Measurements from ENCODE around the gene ABCC6.
"Not testable (repeated sequence)": the region's sequence is repeated elsewhere in the genome, so short reads cannot be mapped to it uniquely, and the experiment has no call there.

ABCC6 gene

DNA sequence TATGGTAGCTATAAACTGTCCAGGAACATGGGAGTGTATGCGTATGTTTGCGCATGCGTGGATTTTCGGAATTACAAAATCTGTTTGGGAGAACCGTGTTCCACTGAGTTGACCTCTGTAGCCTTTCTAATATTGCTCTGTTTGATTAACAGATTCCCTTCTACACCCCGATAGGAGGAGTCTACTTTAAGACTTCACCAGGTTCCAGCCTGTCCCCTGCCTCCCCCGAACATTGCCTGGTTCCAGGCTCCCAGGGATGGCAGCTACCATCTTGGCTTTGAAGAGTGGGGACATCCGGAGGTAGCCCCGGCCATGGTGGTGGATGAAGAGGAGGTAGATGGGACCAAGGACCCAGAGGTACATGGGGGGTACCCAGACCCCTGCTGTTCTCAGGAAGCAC lies 1.9 kb downstream of the ABCC6 start:
- DNase-seq: not testable (repeated sequence)

DNA sequence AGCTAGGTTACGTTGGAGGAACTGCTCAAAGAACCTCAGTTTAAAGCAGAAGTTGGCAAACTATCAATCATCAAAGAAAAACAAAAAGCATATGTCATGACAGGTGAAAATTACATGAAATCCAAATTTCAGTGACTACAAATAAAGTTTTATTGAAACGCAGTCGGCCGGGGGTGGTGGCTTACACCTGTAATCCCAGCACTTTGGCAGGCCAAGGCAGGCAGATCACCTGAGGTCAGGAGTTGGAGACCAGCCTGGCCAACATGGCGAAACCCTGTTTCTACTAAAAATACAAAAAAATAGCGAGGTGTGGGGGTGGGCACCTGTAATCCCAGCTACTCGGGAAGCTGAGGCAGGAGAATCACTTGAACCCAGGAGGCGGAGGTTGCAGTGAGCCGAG lies 2.8 kb downstream of the ABCC6 start:
- not testable (repeated sequence) for DNase-seq

- DNase-seq: not testable (repeated sequence)
Observed at GRCh38 chr16:16218787-16219186, 4.5 kb downstream of the ABCC6 start.

GRCh38 chr16:16218349-16218748 lies 4.9 kb downstream of the ABCC6 start:
- not testable (repeated sequence) for DNase-seq

- DNase-seq: not testable (repeated sequence)
Observed at GRCh38 chr16:16213863-16214293, 9.4 kb downstream of the ABCC6 start.

DNA sequence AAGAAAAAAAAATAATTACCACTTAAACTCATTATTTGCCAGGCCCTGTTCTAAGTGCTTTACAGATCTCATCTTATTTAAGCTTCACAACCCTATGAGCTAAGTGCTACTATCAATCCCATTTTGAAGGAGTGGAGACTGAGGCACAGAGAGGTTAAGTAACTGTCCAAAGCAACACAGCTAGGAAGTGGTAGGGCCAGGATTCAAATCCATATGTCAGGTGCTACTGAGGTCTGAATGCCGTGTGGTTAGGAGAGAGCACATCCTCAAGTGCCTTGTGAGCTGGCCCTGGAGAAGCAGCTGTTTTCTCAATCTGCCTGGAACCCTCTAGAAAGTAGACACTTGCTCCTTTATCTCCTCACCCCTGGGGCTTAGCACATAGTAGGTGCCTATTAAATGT lies 11.9 kb downstream of the ABCC6 start:
- not testable (repeated sequence) for DNase-seq

DNA sequence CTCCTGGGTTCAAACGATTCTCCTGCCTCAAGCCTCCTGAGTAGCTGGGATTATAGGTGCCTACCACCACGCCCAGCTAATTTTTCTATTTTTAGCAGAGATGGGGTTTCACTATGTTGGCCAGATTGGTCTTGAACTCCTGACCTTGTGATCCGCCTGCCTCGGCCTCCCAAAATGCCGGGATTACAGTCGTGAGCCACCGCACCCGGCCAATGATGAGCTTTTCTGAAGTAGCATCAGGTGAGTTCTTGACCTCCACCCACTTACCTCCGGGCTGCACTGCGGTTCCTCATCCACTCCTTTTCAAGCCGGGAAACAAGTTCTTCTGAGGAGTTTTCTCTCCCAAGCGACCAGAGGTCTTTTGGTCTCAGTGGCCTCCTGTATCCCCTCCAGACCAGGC lies 14.8 kb downstream of the ABCC6 start:
- DNase-seq: not testable (repeated sequence)

DNA sequence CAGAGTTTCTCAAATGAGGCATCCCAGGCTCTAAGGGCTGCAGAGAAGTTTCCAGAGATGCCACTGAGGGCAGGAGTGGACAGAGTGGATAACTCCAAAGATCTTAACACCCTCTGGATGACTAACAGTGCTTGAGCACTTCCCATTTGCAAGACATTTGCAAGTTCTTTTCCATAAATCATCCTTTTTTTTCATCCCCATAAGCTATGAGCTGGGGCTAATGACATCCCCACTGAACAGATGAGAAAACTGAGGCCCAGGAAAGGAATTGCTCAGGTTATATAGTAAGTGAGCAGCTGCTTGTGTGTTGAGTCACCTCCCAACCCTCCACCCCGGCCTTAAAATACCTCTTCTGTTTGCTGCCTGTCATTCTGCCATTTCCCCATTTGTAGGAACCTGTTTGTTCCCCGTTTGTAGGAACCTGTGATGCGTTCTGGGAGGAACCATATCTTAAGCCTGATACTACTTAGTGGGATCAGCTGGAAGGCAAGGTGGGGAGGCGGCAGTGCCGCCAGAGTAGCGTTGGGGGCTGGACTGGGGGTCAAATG lies 15.4 kb downstream of the ABCC6 start:
- not testable (repeated sequence) for DNase-seq

DNA sequence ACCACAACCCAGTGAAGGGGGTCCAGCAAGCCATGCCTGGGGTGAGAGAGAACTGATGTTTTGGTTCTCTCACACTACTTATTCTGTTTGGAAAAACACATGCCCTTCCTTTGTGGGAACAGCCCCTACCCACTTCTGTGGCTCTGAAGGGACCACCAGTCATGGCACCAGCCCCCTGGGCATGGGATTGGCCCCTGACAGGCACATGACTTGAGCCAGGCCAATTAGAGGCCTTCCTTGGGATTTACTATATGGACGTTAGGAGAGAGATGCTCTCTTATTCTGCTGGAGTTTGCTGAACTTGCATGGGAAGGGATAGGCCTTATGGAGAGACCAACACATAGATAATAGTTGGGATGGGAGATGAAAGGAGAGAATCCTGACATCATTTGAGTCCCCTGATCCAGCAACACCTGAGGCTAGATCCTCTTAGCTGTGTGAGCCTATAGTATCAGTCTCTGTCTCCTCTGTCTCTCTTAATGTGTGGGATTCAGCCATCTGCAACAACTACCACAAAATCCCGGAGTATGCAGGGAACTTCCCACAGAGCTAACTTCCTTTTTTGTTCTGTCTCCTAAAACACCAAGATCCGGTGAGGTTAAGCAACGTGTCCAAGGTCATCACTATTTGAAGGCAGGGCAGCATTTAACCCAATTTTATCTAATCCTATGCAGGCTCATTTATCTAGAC lies 16.1 kb downstream of the ABCC6 start:
- DNase-seq: not testable (repeated sequence)

DNA sequence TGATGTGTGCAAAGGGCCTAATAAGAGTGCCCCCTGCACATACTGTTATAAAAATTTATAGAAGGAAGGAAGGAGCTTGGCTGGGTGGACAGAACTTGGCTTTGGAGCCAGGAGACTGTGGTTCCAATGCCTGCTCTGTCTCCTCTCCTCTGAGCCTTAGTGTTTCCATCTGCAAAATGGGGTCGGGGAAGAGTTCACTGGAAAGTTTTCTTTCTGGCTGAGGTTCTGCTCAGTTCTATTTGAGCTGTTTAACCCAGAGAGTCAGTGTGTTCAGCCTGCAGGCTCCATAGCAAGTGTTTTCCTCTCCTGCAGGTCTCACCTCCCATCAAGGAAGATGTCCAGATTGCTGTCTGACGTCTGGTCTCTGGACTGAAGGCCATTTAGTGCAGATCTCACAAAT lies 17.4 kb downstream of the ABCC6 start:
- DNase-seq: not testable (repeated sequence)

DNA sequence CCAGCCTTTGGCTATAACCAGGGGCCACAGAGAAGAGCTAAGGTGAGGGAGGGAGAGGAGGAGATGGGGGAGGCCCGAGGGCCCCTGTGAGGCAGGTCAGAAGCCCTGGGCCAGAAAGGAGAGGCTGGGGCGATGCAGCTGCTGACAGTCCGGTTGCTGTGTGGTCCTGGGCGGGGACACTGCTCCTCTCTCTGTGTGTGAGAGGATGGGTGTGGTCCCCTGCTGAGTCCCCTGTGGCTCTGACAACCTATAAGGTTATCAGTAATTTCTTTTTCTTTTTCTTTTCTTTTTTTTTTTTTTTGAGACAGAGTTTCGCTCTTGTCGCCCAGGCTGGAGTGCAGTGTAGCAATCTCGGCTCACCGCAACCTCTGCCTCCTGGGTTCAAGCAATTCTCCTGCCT lies 18.7 kb downstream of the ABCC6 start:
- not testable (repeated sequence) for DNase-seq

DNA sequence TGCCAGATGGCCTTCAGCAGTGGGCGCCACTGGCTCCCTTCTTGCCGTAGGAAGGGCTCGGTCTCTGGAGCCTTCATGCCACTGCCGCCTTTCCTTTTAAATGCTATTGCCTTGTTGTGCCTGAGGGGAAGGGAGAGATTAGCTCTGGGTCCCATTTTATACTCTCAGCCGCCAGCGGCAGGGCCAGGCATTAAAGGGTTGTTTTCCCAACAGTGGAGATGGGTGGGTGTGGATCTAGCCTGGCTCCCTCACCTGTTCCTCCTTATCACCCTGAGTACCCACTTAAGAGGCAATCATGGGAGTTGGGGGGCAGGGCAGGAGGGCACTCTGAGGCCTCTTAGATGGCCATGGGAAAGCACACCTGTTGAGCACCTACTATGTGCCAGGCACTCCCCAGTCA lies 19.8 kb downstream of the ABCC6 start:
- DNase-seq: not testable (repeated sequence)

DNA sequence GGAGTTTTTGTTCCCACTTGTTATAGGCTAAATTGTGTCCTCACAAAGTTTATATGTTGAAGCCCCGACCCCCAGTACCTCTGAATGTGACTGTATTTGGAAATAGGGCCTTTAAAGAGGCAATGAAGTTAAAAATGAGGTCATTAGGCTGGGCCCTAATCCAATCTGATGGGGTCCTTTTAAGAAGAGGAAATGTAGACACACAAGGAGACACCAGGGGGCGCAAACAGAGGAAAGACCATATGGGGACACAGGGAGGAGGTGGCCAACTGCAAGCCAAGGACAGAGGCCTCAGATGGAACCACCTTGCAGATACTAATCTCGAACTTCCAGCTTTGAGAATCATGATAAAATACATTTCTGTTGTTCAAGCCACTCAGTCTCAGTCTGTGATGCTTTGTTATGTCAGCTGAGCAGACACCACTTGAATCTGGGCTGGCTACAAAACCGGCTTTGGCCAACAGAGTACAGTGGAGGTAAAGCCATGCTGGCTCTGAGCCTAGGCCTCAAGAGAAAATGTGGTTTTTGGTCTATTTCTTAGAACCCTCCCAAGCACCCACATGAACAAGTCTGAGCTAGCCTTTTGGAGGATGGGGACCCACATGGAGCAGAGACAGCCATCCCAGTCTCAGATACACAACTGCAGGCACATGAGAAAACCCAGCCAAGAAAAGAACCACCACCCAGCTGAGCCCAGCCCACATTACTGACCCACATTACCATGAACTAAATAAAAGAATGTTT lies 20.7 kb downstream of the ABCC6 start:
- peak; percentile 34 for DNase-seq

DNA sequence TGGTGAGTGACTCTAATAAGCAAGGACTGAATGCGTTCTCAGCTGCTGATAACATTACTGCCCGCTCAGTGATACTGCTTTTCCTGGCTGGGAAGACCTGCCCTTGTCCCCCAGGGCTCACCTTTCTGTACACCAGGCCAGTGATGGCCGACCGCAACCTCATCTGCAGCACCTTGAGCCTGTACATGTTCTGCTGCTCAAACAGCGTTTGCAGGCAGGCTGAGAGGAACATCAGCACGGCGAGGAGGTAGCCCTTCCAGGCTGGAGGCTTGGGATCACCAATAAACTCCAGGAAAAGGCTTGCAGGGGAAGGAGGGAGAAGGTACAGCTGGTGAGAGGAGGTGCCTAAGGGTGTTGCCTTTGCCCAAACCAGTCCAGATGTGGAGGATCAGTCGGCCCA lies 21.4 kb downstream of the ABCC6 start:
- DNase-seq: not testable (repeated sequence)

DNA sequence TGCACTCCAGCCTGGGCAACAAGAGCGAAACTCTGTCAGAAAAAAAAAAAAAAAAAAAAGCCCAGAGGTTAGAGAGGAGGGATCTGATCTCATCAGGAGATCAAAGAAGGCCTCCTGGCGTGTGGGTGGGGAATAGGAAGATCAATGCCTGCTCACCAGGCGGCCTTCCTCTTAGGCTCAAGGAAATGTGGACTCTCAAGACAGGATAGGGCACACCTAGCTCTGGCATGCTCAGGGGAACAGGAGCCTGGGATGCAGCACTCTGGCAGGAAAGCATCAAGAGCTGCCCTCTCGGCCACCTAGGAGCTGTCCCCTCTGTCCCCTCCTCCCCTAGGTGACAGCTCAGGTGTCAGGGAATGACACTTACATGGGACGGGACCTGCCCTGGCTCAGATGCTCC lies 22.9 kb downstream of the ABCC6 start:
- not testable (repeated sequence) for DNase-seq

DNA sequence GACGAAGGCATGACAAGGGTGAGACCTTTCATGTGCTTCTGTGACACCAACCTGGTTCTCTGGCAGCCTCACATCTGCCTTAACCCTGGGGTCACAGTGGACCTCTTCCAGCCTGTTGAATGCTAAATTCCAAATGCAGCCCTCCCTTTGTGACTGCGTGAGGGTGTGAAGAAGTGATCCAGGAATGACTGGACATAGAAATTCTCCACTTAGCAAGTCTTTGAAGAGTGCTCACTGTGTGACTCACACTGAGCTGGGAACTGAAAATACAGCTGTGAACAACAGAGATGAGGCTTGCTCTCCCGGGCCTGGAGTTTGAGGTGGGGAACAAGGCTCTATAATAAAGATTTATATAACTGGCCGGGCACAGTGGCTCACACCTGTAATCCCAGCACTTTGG lies 23.9 kb downstream of the ABCC6 start:
- DNase-seq: not testable (repeated sequence)

DNA sequence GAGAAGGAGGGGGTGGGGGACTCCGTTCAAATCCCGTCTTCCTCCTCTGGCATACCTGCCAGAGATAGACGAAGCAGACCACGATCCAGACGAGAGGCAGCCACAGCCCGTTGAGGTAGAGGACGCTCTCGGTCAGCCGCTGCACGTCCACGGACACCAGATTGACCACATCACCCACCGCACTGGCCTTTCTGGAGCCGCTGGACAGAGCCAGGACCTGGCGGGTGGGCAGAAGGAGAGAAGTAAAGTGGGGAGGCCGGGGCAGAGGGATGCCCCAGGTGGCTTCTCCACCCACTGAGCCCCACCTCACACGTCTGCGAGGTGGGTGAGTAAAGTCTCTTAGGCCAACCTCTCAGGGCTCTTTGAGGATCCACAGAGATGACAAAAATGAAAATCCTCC lies 25.3 kb downstream of the ABCC6 start:
- no peak for DNase-seq

GRCh38 chr16:16197331-16197730 lies 26.0 kb downstream of the ABCC6 start:
- no peak for DNase-seq

- DNase-seq: no peak
Observed at GRCh38 chr16:16196099-16196498, 27.2 kb downstream of the ABCC6 start.

DNA sequence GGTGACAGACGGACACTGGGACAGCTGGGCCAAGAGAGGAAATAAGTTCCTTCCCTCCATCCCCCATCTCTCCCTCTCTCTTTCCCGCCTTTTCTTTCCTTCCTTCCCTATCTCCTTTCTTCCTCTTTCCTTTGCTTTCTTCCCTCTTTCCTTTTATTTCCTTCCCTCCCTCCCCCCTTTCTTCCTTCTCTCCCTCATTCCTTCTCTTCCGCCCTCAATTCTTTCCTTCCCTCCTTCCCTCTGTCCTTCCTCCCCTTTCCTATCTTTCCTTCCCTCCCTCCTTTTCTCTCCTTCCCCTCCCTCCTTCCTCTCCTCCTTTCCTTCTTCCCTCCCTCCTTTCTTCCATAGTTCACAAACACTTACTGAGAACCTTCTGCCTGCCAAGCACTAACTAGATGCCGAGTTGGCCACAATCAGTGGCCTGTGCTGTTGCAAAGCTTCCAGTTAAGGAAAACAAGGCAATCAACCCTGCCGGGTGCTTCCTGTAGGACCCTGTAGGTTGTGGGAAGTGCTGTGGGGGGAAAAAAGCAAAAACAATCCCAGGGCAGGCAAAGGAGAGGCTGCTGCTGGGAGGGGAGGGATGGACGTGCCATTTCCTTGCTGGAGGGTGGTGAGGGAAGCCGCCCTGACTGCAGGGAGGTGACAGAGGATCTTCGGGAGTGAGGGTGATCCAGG lies 31.7 kb downstream of the ABCC6 start:
- no peak for DNase-seq

DNA sequence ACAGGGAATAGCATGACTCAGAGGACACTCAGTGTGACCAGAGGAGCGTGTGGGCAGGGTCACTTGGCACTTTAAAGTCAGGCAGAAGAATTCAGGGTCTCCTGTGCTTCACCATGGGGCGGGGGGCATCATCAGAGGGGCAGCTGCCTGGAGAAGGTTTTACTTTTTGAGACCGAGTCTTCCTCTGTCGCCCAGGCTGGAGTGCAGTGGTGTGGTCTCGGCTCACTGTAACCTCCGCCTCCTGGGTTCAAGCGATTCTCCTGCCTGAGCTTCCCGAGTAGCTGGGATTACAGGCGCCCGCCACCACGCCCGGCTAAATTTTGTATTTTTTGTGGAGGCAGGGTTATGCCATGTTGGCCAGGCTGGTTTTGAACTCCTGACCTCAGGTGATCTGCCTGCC lies 32.3 kb downstream of the ABCC6 start:
- not testable (repeated sequence) for DNase-seq

- DNase-seq: no peak
Observed at GRCh38 chr16:16190546-16190945, 32.7 kb downstream of the ABCC6 start.

DNA sequence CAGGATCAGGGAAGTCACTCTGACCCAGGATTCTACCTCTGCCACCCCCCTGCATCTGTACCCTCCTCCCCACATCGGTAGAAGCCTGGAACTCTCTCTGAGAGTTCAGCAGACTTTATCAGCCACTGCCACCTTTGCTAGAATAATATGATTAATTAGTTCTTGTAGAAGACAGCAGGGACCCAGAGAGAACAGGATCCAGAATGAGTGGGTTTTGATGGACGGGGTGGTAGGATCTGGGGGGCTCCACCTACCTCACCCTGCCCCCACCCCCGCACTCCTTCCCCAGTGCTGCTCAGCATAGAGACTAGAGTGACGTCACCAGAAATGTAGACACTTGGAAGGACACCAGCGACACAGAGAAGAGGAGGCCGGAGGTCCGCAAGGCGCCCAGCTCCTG lies 33.5 kb downstream of the ABCC6 start:
- no peak for DNase-seq

DNA sequence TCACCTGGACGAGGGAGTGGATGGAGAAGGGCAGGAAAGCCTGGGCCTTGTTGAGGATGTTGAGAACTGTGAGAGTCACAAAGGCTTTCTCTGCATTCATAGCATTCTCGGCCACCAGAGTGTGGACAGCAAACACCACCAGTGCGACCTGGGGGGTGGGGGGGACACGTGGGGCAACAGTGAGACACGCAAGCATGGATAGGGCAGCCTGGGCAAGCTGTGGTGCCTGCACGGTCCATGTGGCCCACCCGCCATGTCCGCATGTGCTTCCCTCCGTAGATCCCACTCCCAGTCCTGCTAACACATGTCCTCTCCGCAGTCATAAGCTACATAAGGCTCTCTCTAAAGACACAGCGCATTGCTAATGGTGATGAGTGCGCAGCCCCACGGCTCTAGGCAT lies 34.5 kb downstream of the ABCC6 start:
- no peak for DNase-seq
